Measurements from ENCODE around the gene KLF7.

KLF7 gene

GRCh38 chr2:207148020-207148419, 17.7 kb downstream of the KLF7 start:
- no peak for DNase-seq

GRCh38 chr2:207144173-207144785, 21.5 kb downstream of the KLF7 start:
- no peak for DNase-seq

- DNase-seq = no peak
Observed at GRCh38 chr2:207143215-207144172, 22.3 kb downstream of the KLF7 start.

GRCh38 chr2:207142461-207142860, 23.3 kb downstream of the KLF7 start:
- DNase-seq = peak; percentile 20

- DNase-seq = no peak
Observed at GRCh38 chr2:207141386-207141785, 24.4 kb downstream of the KLF7 start.

GRCh38 chr2:207140265-207140664, 25.5 kb downstream of the KLF7 start:
- DNase-seq = no peak

GRCh38 chr2:207139552-207139951, 26.2 kb downstream of the KLF7 start:
- no peak for DNase-seq

- no peak for DNase-seq
Observed at GRCh38 chr2:207138627-207139297, 27.0 kb downstream of the KLF7 start.

- no peak for DNase-seq
Observed at GRCh38 chr2:207137596-207138337, 28.0 kb downstream of the KLF7 start.

GRCh38 chr2:207136874-207137273, 28.9 kb downstream of the KLF7 start:
- no peak for DNase-seq

- DNase-seq = no peak
Observed at GRCh38 chr2:207135801-207136457, 29.8 kb downstream of the KLF7 start.

GRCh38 chr2:207135340-207135739, 30.4 kb downstream of the KLF7 start:
- DNase-seq = peak; percentile 10

- DNase-seq = no peak
Observed at GRCh38 chr2:207133820-207134519, 31.8 kb downstream of the KLF7 start.

- DNase-seq = no peak
Observed at GRCh38 chr2:207133458-207133819, 32.3 kb downstream of the KLF7 start.

- no peak for DNase-seq
Observed at GRCh38 chr2:207132019-207132418, 33.7 kb downstream of the KLF7 start.

- no peak for DNase-seq
Observed at GRCh38 chr2:207131594-207131993, 34.2 kb downstream of the KLF7 start.

- no peak for DNase-seq
Observed at GRCh38 chr2:207130958-207131521, 34.7 kb downstream of the KLF7 start.

- DNase-seq = no peak
Observed at GRCh38 chr2:207129821-207130220, 35.9 kb downstream of the KLF7 start.

GRCh38 chr2:207128867-207129266, 36.9 kb downstream of the KLF7 start:
- no peak for DNase-seq

- DNase-seq = no peak
Observed at GRCh38 chr2:207126724-207127308, 38.9 kb downstream of the KLF7 start.

GRCh38 chr2:207123776-207124391, 41.9 kb downstream of the KLF7 start:
- no peak for DNase-seq
